ENCODE measurements around the gene USP13. TPM values are rescaled to one million over a fixed set of nuclear protein-coding genes. Genes with fewer than 3 reads are reported as not detected.

Gene USP13
- total and polyA plus RNA-seq, 2 of the 13 experiments (the other 11 are each of a cell fraction or from before 2014, with no cell fraction given), result 15.9 to 36.7 TPM

DNA sequence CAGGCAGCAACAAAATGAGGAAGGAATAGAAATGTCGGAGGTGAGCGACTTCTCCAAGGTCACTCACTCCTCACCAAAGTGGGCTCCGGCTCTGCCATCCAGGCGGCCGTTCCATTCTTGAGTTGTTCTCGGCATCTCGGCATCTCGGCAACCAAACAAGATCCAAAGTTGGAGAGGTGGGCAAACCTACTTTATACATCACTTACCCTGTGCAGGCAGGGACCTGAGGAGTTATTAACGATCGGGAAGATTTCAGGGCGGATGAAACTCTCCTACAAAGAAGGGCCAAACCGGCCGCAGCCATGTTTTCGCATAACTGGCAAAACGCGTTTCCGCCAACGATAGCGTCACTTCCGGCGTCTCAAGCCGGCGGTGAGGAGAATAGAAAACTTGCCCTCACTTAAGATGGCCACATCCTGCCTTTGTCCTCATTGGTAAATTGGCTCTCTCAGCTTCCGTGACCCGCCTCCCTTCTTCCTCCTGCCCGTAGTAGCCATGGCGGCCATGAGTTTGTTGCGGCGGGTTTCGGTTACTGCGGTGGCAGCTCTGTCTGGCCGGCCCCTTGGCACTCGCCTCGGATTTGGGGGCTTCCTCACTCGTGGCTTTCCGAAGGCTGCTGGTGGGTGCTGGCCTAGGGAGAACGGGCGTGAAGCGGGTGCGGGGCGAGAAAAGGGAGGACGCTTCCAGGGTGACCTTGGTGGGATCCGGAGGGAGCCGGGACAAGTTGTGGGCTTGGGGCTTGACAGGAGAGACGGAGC is 48.3 kb upstream of the USP13 start, which contains the start of the genes MRPL47 and NDUFB5 (continued):
- TF ChIP-seq, protein P1, sequence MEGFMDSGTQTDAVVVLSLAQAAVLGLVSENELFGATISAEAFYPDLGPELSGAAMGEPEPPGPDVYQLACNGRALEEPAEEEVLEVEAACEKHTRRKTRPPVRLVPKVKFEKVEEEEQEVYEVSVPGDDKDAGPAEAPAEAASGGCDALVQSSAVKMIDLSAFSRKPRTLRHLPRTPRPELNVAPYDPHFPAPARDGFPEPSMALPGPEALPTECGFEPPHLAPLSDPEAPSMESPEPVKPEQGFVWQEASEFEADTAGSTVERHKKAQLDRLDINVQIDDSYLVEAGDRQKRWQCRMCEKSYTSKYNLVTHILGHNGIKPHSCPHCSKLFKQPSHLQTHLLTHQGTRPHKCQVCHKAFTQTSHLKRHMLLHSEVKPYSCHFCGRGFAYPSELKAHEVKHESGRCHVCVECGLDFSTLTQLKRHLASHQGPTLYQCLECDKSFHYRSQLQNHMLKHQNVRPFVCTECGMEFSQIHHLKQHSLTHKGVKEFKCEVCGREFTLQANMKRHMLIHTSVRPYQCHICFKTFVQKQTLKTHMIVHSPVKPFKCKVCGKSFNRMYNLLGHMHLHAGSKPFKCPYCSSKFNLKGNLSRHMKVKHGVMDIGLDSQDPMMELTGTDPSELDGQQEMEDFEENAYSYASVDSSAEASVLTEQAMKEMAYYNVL (CRISPR knock-in tag; IDR thresholded peaks at IDR 0.05; ENCODE audit: borderline replicate concordance), result no peak
- TF ChIP-seq, protein P2, sequence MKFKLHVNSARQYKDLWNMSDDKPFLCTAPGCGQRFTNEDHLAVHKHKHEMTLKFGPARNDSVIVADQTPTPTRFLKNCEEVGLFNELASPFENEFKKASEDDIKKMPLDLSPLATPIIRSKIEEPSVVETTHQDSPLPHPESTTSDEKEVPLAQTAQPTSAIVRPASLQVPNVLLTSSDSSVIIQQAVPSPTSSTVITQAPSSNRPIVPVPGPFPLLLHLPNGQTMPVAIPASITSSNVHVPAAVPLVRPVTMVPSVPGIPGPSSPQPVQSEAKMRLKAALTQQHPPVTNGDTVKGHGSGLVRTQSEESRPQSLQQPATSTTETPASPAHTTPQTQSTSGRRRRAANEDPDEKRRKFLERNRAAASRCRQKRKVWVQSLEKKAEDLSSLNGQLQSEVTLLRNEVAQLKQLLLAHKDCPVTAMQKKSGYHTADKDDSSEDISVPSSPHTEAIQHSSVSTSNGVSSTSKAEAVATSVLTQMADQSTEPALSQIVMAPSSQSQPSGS (CRISPR knock-in tag; IDR thresholded peaks at IDR 0.05), result peak; percentile 84
- TF ChIP-seq EZH2 (conservative IDR thresholded peaks at IDR 0.05; ENCODE audit: low read depth, low read length) (no peak), ATRX (CRISPR knock-in tag; IDR thresholded peaks at IDR 0.05; ENCODE audit: borderline replicate concordance) (no peak), LCORL (IDR thresholded peaks at IDR 0.05) (no peak), LCORL (CRISPR knock-in tag; IDR thresholded peaks at IDR 0.05) (peak; percentile 62; the same call in 1 of the 2 replicates), ZNF775 (CRISPR knock-in tag; IDR thresholded peaks at IDR 0.05; ENCODE audit: borderline replicate concordance) (no peak), ELF1 (CRISPR knock-in tag; IDR thresholded peaks at IDR 0.05) (peak; percentile 92), GATAD2A (CRISPR knock-in tag; IDR thresholded peaks at IDR 0.05) (no peak; the same call in 1 of the 2 replicates), ZMYM4 (CRISPR knock-in tag; IDR thresholded peaks at IDR 0.05) (peak; percentile 85), ZNF550 (CRISPR knock-in tag; IDR thresholded peaks at IDR 0.05; ENCODE audit: borderline replicate concordance) (no peak), ZNF850 (CRISPR knock-in tag; conservative IDR thresholded peaks at IDR 0.05) (no peak), ZNF782 (CRISPR knock-in tag; IDR thresholded peaks at IDR 0.05; ENCODE audit: borderline replicate concordance) (no peak; the same call in 1 of the 2 replicates), SMYD3 (CRISPR knock-in tag; IDR thresholded peaks at IDR 0.05) (peak; percentile 54; the same call in 1 of the 2 replicates), SRSF4 (IDR thresholded peaks at IDR 0.05; ENCODE audit: low read depth, low read length, poor library complexity, severe bottlenecking) (no peak), PRMT3 (CRISPR knock-in tag; IDR thresholded peaks at IDR 0.05; ENCODE audit: borderline replicate concordance, low read depth) (no peak)
- TF ChIP-seq, protein P3, sequence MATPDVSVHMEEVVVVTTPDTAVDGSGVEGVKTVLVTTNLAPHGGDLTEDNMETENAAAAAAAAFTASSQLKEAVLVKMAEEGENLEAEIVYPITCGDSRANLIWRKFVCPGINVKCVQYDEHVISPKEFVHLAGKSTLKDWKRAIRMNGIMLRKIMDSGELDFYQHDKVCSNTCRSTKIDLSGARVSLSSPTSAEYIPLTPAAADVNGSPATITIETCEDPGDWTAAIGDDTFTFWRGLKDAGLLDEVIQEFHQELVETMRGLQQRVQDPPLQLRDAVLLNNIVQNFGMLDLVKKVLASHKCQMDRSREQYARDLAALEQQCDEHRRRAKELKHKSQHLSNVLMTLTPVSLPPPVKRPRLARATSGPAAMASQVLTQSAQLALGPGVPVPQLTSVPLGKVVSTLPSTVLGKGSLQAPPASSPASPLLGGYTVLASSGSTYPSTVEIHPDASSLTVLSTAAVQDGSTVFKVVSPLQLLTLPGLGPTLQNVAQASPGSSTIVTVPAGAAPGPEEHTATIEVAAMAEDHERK (CRISPR knock-in tag; IDR thresholded peaks at IDR 0.05; ENCODE audit: low read depth), result peak; percentile 75
- TF ChIP-seq, protein P4, sequence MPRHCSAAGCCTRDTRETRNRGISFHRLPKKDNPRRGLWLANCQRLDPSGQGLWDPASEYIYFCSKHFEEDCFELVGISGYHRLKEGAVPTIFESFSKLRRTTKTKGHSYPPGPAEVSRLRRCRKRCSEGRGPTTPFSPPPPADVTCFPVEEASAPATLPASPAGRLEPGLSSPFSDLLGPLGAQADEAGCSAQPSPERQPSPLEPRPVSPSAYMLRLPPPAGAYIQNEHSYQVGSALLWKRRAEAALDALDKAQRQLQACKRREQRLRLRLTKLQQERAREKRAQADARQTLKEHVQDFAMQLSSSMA (CRISPR knock-in tag; IDR thresholded peaks at IDR 0.05), result 0 out of 2 replicates have a peak, but pooled peaks have one; percentile 86
- TF ChIP-seq, protein P5, sequence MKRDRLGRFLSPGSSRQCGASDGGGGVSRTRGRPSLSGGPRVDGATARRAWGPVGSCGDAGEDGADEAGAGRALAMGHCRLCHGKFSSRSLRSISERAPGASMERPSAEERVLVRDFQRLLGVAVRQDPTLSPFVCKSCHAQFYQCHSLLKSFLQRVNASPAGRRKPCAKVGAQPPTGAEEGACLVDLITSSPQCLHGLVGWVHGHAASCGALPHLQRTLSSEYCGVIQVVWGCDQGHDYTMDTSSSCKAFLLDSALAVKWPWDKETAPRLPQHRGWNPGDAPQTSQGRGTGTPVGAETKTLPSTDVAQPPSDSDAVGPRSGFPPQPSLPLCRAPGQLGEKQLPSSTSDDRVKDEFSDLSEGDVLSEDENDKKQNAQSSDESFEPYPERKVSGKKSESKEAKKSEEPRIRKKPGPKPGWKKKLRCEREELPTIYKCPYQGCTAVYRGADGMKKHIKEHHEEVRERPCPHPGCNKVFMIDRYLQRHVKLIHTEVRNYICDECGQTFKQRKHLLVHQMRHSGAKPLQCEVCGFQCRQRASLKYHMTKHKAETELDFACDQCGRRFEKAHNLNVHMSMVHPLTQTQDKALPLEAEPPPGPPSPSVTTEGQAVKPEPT (CRISPR knock-in tag; IDR thresholded peaks at IDR 0.05; ENCODE audit: low read depth), result no peak
- TF ChIP-seq, protein P6, sequence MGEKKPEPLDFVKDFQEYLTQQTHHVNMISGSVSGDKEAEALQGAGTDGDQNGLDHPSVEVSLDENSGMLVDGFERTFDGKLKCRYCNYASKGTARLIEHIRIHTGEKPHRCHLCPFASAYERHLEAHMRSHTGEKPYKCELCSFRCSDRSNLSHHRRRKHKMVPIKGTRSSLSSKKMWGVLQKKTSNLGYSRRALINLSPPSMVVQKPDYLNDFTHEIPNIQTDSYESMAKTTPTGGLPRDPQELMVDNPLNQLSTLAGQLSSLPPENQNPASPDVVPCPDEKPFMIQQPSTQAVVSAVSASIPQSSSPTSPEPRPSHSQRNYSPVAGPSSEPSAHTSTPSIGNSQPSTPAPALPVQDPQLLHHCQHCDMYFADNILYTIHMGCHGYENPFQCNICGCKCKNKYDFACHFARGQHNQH (CRISPR knock-in tag; IDR thresholded peaks at IDR 0.05), result peak; percentile 68; the same call in 1 of the 2 replicates

All from HepG2 (cell line).